ENCODE data around the gene FOXJ2.
A peak's percentile ranks its signal among the peaks of the same experiment; 100 is the strongest.
"Not testable (repeated sequence)": the region's sequence is repeated elsewhere in the genome, so short reads cannot be mapped to it uniquely, and the experiment has no call there.

FOXJ2 gene

GRCh38 chr12:8012651-8013309 is 19.7 kb upstream of the FOXJ2 start:
- Mint-ChIP-seq H3K36me3 (ENCODE audit: insufficient read depth) (no peaks in the 10 kb centered on the region), H3K4me1 (ENCODE audit: low read depth in 2 of 2) (no peaks in the 10 kb centered on the region), H3K4me3 (no peak overlapping the region), H3K9me3 (no peaks in the 10 kb centered on the region), H3K27ac (no peak overlapping the region), H3K27me3 (peaks cover 48 to 57% of the 10 kb centered on the region in 2 donors)
- no peak for DNase-seq
- ATAC-seq (replicated peaks), result no peak

- H3K36me3 Mint-ChIP-seq (ENCODE audit: insufficient read depth), result no peaks in the 10 kb centered on the region
- peaks cover 4 to 5% of the 10 kb centered on the region in 2 donors for H3K4me1 Mint-ChIP-seq (ENCODE audit: low read depth in 2 of 2)
- no peak overlapping the region for H3K4me3 Mint-ChIP-seq
- H3K9me3 Mint-ChIP-seq, result no peaks in the 10 kb centered on the region
- H3K27me3 Mint-ChIP-seq, result peaks cover 41 to 43% of the 10 kb centered on the region in 2 donors
- H3K27ac Mint-ChIP-seq, result no peak overlapping the region
- ATAC-seq (replicated peaks) (no peak), DNase-seq (no peak)
Observed at GRCh38 chr12:8014836-8015235, 17.7 kb upstream of the FOXJ2 start.

GRCh38 chr12:8018213-8018612 is 14.3 kb upstream of the FOXJ2 start:
- not testable (repeated sequence) for DNase-seq; ATAC-seq (replicated peaks); H3K9me3 Mint-ChIP-seq; H3K36me3 Mint-ChIP-seq (ENCODE audit: insufficient read depth); H3K4me1 Mint-ChIP-seq (ENCODE audit: low read depth in 2 of 2); H3K27ac Mint-ChIP-seq
- Mint-ChIP-seq H3K4me3 (peak overlapping the region; percentile 69 to 71), H3K27me3 (peaks cover 36% of the 10 kb centered on the region in 2 donors)

GRCh38 chr12:8018666-8019581 is 13.6 kb upstream of the FOXJ2 start:
- Mint-ChIP-seq H3K4me3 (peak overlapping the region; percentile 69 to 71), H3K27me3 (peaks cover 36% of the 10 kb centered on the region in 2 donors), H3K27ac (no peak overlapping the region), H3K9me3 (no peaks in the 10 kb centered on the region), H3K4me1 (ENCODE audit: low read depth in 2 of 2) (peaks cover 4 to 5% of the 10 kb centered on the region in 2 donors), H3K36me3 (ENCODE audit: insufficient read depth) (no peaks in the 10 kb centered on the region)
- DNase-seq (no peak), ATAC-seq (replicated peaks) (peak; percentile 74)

- H3K36me3 Mint-ChIP-seq (ENCODE audit: insufficient read depth), result peaks cover 24% of the 10 kb centered on the region
Observed at GRCh38 chr12:8026291-8026900, 6.1 kb upstream of the FOXJ2 start.

GRCh38 chr12:8027856-8028255 is 4.7 kb upstream of the FOXJ2 start:
- Mint-ChIP-seq H3K4me3 (peak overlapping the region; percentile 94 to 99), H3K27me3 (no peaks in the 10 kb centered on the region), H3K9me3 (no peaks in the 10 kb centered on the region), H3K4me1 (ENCODE audit: low read depth in 2 of 2) (peaks cover 15 to 19% of the 10 kb centered on the region in 2 donors), H3K36me3 (ENCODE audit: insufficient read depth) (peaks cover 25% of the 10 kb centered on the region), H3K27ac (peak overlapping the region; percentile 99 to 100)
- DNase-seq (no peak), ATAC-seq (replicated peaks) (no peak)

More at GRCh38 chr12:8026291-8026900, 6.1 kb upstream of the FOXJ2 start:
- H3K4me3 Mint-ChIP-seq, result peak overlapping the region; percentile 94 to 99
- H3K4me1 Mint-ChIP-seq (ENCODE audit: low read depth in 2 of 2), result peaks cover 12 to 15% of the 10 kb centered on the region in 2 donors
- peak; percentile 95 to 97 (median 96) for DNase-seq
- peak overlapping the region; percentile 99 to 100 for H3K27ac Mint-ChIP-seq
- H3K27me3 Mint-ChIP-seq, result no peaks in the 10 kb centered on the region
- H3K9me3 Mint-ChIP-seq, result no peaks in the 10 kb centered on the region
- ATAC-seq (replicated peaks), result peak; percentile 91

GRCh38 chr12:8028267-8028666 is 4.2 kb upstream of the FOXJ2 start:
- Mint-ChIP-seq H3K36me3 (ENCODE audit: insufficient read depth) (peaks cover 30% of the 10 kb centered on the region), H3K4me3 (peak overlapping the region; percentile 94 to 99), H3K9me3 (no peaks in the 10 kb centered on the region), H3K27ac (no peak overlapping the region), H3K27me3 (no peaks in the 10 kb centered on the region), H3K4me1 (ENCODE audit: low read depth in 2 of 2) (peaks cover 17 to 21% of the 10 kb centered on the region in 2 donors)
- ATAC-seq (replicated peaks) (no peak), DNase-seq (no peak)

GRCh38 chr12:8030189-8030588 is 2.3 kb upstream of the FOXJ2 start:
- no peaks in the 10 kb centered on the region for H3K9me3 Mint-ChIP-seq
- no peaks in the 10 kb centered on the region for H3K27me3 Mint-ChIP-seq
- DNase-seq, result no peak
- H3K4me3 Mint-ChIP-seq, result no peak overlapping the region
- H3K27ac Mint-ChIP-seq, result no peak overlapping the region
- H3K36me3 Mint-ChIP-seq (ENCODE audit: insufficient read depth), result peaks cover 39% of the 10 kb centered on the region
- H3K4me1 Mint-ChIP-seq (ENCODE audit: low read depth in 2 of 2), result peaks cover 35 to 40% of the 10 kb centered on the region in 2 donors
- ATAC-seq (replicated peaks), result no peak

- Mint-ChIP-seq H3K36me3 (ENCODE audit: insufficient read depth) (peaks cover 34% of the 10 kb centered on the region), H3K4me1 (ENCODE audit: low read depth in 2 of 2) (peaks cover 43 to 48% of the 10 kb centered on the region in 2 donors), H3K4me3 (peak overlapping the region; percentile 81 to 92)
- DNase-seq; ATAC-seq (replicated peaks); H3K27ac Mint-ChIP-seq; H3K27me3 Mint-ChIP-seq; H3K9me3 Mint-ChIP-seq: not testable (repeated sequence)
Observed at GRCh38 chr12:8031017-8031416, 1.5 kb upstream of the FOXJ2 start.

GRCh38 chr12:8031872-8032241 is 659 bp upstream of the FOXJ2 start:
- H3K4me3 Mint-ChIP-seq, result peak overlapping the region; percentile 81 to 92
- H3K9me3 Mint-ChIP-seq, result no peaks in the 10 kb centered on the region
- peaks cover 26% of the 10 kb centered on the region for H3K36me3 Mint-ChIP-seq (ENCODE audit: insufficient read depth)
- H3K27me3 Mint-ChIP-seq, result no peaks in the 10 kb centered on the region
- DNase-seq (no peak), ATAC-seq (replicated peaks) (no peak)
- peak overlapping the region; percentile 64 to 93 for H3K27ac Mint-ChIP-seq
- H3K4me1 Mint-ChIP-seq (ENCODE audit: low read depth in 2 of 2), result peaks cover 46 to 51% of the 10 kb centered on the region in 2 donors

GRCh38 chr12:8033153-8034044 is 883 bp downstream of the FOXJ2 start:
- Mint-ChIP-seq H3K27me3 (no peaks in the 10 kb centered on the region), H3K9me3 (no peaks in the 10 kb centered on the region), H3K27ac (peak overlapping the region; percentile 64 to 93), H3K4me1 (ENCODE audit: low read depth in 2 of 2) (peaks cover 54 to 58% of the 10 kb centered on the region in 2 donors), H3K36me3 (ENCODE audit: insufficient read depth) (peaks cover 15% of the 10 kb centered on the region), H3K4me3 (peak overlapping the region; percentile 81 to 92)
- ATAC-seq (replicated peaks) (peak; percentile 34), DNase-seq (peak in 2 of 3 experiments; percentile 21 to 22)

- H3K9me3 Mint-ChIP-seq, result no peaks in the 10 kb centered on the region
- H3K36me3 Mint-ChIP-seq (ENCODE audit: insufficient read depth), result peaks cover 16% of the 10 kb centered on the region
- no peaks in the 10 kb centered on the region for H3K27me3 Mint-ChIP-seq
- H3K4me3 Mint-ChIP-seq, result peak overlapping the region; percentile 81 to 92
- ATAC-seq (replicated peaks) (no peak), DNase-seq (no peak)
- peak overlapping the region; percentile 64 to 93 for H3K27ac Mint-ChIP-seq
- H3K4me1 Mint-ChIP-seq (ENCODE audit: low read depth in 2 of 2), result peaks cover 64 to 72% of the 10 kb centered on the region in 2 donors
Observed at GRCh38 chr12:8034802-8035201, 2.3 kb downstream of the FOXJ2 start.

All from effector memory CD8-positive, alpha-beta T cell (primary cell).